HepG2 (cell line): Measurements from ENCODE around the gene KIF17. TPM values are rescaled to one million over a fixed set of nuclear protein-coding genes. Genes with fewer than 3 reads are reported as not detected.

Experiments
- EHMT2 ChIP-seq: fragments of 200-600 bp; sonication (generic); IDR thresholded peaks from 2 replicates; pipeline ENCODE4 v1.7.0; 2017; ENCODE audit warnings: antibody characterized with exemption, low read depth, low read length, borderline replicate concordance
- IKZF4 ChIP-seq: sonication (generic); formaldehyde crosslinking; IDR thresholded peaks from 2 replicates; pipeline ENCODE4 v1.5.1; 2020; ENCODE audit warnings: borderline replicate concordance, mild to moderate bottlenecking, low read depth, missing genetic modification reagents; ENCODE audit errors: not compliant biosample characterization
- KDM2A ChIP-seq: sonication (generic); formaldehyde crosslinking; IDR thresholded peaks from 2 replicates; pipeline ENCODE4 v1.4.0; 2020; ENCODE audit warnings: low read depth, missing genetic modification reagents, borderline replicate concordance
- NCOA5 ChIP-seq: sonication (generic); formaldehyde crosslinking; IDR thresholded peaks from 2 replicates; pipeline ENCODE4 v1.4.0; 2020; ENCODE audit warnings: missing genetic modification reagents
- PCBP1 ChIP-seq: fragments of 200-400 bp; formaldehyde crosslinking; IDR thresholded peaks from 2 replicates; pipeline ENCODE4 v1.6.1; 2017; ENCODE audit warnings: mild to moderate bottlenecking, low read depth, low read length, borderline replicate concordance
- POLR2G ChIP-seq: fragments of 200-400 bp; formaldehyde crosslinking; IDR thresholded peaks from 2 replicates; pipeline ENCODE4 v1.6.1; 2018; ENCODE audit warnings: mild to moderate bottlenecking, low read depth, low read length, moderate library complexity
- ZEB1 ChIP-seq: IDR thresholded peaks from 2 replicates; pipeline ENCODE4 v1.6.1; 2012; ENCODE audit warnings: mild to moderate bottlenecking, low read depth, inconsistent platforms; ENCODE audit not compliant: insufficient replicate concordance
- ZNF605 ChIP-seq: sonication (generic); formaldehyde crosslinking; IDR thresholded peaks from 2 replicates; pipeline ENCODE4 v1.8.0; 2022; ENCODE audit warnings: mild to moderate bottlenecking, missing genetic modification reagents
- ZNF616 ChIP-seq: sonication (generic); formaldehyde crosslinking; IDR thresholded peaks from 2 replicates; pipeline ENCODE4 v1.5.0; 2020; ENCODE audit warnings: low read depth, mild to moderate bottlenecking, missing genetic modification reagents
- polyA plus RNA-seq, 8 experiments: library from polyadenylated mRNA; depleted of rRNA in 3 of 8; stranded (reverse) in 7 of 8; unstranded in 1 of 8; fragments of >200 nt; fragmentation: Illumina TruSeq in 4 of 8; extraction: Trizol in 4 of 8; gene quantifications; 2 replicates each; pipeline versions ENCODE4 v1.2.1 to v1.2.3, GENCODE V29; 2011 to 2016; ENCODE audit warnings: low read depth in 4 of 8, missing spikeins in 1 of 8, mixed read lengths in 1 of 8; ENCODE audit not compliant: insufficient read depth in 1 of 8
- total RNA-seq, 5 experiments: library from RNA; depleted of rRNA; stranded (reverse); fragments of >200 nt; fragmentation: Illumina TruSeq; extraction: Trizol; gene quantifications; 2 replicates each; pipeline ENCODE4 v1.2.3, GENCODE V29; 2016; ENCODE audit warnings: low read depth in 1 of 5
- TF ChIP-seq, protein P1 (sequence below): sonication (generic); formaldehyde crosslinking; IDR thresholded peaks from 2 replicates; pipeline ENCODE4 v1.9.0; 2021; ENCODE audit warnings: missing genetic modification reagents, mild to moderate bottlenecking, borderline replicate concordance
- TF ChIP-seq, protein P2 (sequence below): sonication (generic); formaldehyde crosslinking; IDR thresholded peaks from 2 replicates; pipeline ENCODE4 v1.4.0; 2020; ENCODE audit warnings: missing genetic modification reagents
- TF ChIP-seq, protein P3 (sequence below): sonication (generic); formaldehyde crosslinking; IDR thresholded peaks from one replicate; pipeline ENCODE4 v1.5.1; 2020; ENCODE audit warnings: mild to moderate bottlenecking, missing genetic modification reagents; ENCODE audit errors: not compliant biosample characterization
- TF ChIP-seq, protein P4 (sequence below): sonication (generic); formaldehyde crosslinking; IDR thresholded peaks from 2 replicates; pipeline ENCODE4 v1.4.0; 2020; ENCODE audit warnings: missing genetic modification reagents
- TF ChIP-seq, protein P5 (sequence below): sonication (generic); formaldehyde crosslinking; IDR thresholded peaks from 2 replicates; pipeline ENCODE4 v1.5.0; 2020; ENCODE audit warnings: mild to moderate bottlenecking, low read depth, missing genetic modification reagents, borderline replicate concordance

KIF17 gene
- total and polyA plus RNA-seq, 2 of the 13 experiments (the other 11 are each of a cell fraction or from before 2014, with no cell fraction given), result 0.24 to 0.44 TPM

DNA sequence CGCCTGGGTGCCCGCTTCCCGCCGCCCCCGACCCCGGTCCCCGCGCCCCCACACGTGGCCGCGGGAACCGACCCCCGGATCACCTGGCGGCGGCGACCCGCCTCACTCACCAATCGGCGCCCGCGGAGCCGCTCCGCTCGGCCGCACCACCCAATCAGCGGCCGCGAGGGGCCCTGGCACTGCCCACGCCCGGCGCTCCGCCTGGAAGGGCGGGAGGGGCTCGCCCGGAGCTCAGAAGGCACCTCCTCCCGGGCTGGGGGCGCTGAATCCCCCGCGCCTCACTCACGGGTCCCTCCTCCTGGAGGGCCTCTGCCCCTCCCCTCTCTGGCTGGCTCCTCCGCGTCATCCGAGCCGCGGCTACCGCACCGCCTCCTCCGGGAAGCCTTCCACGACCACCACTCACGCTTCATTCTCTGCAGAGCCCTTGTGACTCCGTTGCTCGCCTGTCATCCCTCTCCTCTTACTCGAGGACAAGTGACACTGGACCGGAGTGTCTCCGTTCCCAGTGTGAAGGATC, 14.3 kb upstream of the KIF17 start (continued):
- TF ChIP-seq ZNF605, result no peak
- TF ChIP-seq ZNF616 (CRISPR knock-in tag), result no peak
- TF ChIP-seq, protein P1, sequence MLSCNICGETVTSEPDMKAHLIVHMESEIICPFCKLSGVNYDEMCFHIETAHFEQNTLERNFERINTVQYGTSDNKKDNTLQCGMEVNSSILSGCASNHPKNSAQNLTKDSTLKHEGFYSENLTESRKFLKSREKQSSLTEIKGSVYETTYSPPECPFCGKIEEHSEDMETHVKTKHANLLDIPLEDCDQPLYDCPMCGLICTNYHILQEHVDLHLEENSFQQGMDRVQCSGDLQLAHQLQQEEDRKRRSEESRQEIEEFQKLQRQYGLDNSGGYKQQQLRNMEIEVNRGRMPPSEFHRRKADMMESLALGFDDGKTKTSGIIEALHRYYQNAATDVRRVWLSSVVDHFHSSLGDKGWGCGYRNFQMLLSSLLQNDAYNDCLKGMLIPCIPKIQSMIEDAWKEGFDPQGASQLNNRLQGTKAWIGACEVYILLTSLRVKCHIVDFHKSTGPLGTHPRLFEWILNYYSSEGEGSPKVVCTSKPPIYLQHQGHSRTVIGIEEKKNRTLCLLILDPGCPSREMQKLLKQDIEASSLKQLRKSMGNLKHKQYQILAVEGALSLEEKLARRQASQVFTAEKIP (CRISPR knock-in tag), result no peak
- no peak; the same call in 1 of the 2 replicates for TF ChIP-seq KDM2A (CRISPR knock-in tag)
- TF ChIP-seq, protein P2, sequence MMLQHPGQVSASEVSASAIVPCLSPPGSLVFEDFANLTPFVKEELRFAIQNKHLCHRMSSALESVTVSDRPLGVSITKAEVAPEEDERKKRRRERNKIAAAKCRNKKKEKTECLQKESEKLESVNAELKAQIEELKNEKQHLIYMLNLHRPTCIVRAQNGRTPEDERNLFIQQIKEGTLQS (CRISPR knock-in tag), result no peak
- no peak for TF ChIP-seq EHMT2
- TF ChIP-seq, protein P3, sequence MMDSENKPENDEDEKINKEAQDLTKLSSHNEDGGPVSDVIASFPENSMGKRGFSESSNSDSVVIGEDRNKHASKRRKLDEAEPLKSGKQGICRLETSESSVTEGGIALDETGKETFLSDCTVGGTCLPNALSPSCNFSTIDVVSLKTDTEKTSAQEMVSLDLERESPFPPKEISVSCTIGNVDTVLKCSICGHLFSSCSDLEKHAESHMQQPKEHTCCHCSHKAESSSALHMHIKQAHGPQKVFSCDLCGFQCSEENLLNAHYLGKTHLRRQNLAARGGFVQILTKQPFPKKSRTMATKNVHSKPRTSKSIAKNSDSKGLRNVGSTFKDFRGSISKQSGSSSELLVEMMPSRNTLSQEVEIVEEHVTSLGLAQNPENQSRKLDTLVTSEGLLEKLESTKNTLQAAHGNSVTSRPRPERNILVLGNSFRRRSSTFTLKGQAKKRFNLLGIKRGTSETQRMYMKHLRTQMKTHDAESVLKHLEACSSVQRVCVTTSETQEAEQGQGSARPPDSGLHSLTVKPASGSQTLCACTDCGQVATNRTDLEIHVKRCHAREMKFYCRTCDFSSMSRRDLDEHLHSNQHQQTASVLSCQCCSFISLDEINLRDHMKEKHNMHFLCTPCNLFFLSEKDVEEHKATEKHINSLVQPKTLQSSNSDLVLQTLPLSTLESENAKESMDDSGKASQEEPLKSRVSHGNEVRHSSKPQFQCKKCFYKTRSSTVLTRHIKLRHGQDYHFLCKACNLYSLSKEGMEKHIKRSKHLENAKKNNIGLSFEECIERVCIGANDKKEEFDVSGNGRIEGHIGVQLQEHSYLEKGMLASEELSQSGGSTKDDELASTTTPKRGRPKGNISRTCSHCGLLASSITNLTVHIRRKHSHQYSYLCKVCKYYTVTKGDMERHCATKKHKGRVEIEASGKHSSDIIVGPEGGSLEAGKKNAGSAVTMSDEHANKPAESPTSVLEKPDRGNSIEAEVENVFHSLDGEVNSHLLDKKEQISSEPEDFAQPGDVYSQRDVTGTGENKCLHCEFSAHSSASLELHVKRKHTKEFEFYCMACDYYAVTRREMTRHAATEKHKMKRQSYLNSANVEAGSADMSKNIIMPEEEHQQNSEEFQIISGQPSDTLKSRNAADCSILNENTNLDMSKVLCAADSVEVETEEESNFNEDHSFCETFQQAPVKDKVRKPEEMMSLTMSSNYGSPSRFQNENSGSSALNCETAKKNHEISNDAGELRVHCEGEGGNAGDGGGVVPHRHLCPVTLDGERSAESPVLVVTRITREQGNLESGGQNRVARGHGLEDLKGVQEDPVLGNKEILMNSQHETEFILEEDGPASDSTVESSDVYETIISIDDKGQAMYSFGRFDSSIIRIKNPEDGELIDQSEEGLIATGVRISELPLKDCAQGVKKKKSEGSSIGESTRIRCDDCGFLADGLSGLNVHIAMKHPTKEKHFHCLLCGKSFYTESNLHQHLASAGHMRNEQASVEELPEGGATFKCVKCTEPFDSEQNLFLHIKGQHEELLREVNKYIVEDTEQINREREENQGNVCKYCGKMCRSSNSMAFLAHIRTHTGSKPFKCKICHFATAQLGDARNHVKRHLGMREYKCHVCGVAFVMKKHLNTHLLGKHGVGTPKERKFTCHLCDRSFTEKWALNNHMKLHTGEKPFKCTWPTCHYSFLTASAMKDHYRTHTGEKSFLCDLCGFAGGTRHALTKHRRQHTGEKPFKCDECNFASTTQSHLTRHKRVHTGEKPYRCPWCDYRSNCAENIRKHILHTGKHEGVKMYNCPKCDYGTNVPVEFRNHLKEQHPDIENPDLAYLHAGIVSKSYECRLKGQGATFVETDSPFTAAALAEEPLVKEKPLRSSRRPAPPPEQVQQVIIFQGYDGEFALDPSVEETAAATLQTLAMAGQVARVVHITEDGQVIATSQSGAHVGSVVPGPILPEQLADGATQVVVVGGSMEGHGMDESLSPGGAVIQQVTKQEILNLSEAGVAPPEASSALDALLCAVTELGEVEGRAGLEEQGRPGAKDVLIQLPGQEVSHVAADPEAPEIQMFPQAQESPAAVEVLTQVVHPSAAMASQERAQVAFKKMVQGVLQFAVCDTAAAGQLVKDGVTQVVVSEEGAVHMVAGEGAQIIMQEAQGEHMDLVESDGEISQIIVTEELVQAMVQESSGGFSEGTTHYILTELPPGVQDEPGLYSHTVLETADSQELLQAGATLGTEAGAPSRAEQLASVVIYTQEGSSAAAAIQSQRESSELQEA (CRISPR knock-in tag), result no peak
- TF ChIP-seq IKZF4 (CRISPR knock-in tag), result no peak
- TF ChIP-seq NCOA5, result no peak
- TF ChIP-seq, protein P4, sequence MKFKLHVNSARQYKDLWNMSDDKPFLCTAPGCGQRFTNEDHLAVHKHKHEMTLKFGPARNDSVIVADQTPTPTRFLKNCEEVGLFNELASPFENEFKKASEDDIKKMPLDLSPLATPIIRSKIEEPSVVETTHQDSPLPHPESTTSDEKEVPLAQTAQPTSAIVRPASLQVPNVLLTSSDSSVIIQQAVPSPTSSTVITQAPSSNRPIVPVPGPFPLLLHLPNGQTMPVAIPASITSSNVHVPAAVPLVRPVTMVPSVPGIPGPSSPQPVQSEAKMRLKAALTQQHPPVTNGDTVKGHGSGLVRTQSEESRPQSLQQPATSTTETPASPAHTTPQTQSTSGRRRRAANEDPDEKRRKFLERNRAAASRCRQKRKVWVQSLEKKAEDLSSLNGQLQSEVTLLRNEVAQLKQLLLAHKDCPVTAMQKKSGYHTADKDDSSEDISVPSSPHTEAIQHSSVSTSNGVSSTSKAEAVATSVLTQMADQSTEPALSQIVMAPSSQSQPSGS, result no peak
- TF ChIP-seq PCBP1, result no peak
- TF ChIP-seq, protein P5, sequence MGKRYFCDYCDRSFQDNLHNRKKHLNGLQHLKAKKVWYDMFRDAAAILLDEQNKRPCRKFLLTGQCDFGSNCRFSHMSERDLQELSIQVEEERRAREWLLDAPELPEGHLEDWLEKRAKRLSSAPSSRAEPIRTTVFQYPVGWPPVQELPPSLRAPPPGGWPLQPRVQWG (CRISPR knock-in tag), result no peak
- TF ChIP-seq POLR2G, result no peak
- peak; percentile 23 for TF ChIP-seq ZEB1
